K562 (cell line): ENCODE measurements around the gene TAF12.

Experiments used
- ARID2 ChIP-seq: fragments of 450-650 bp; IDR thresholded peaks from 2 replicates; pipeline ENCODE4 v1.6.1; 2017; ENCODE audit warnings: antibody characterized with exemption, mild to moderate bottlenecking
- CEBPB ChIP-seq: fragments of 450-650 bp; IDR thresholded peaks from 2 replicates; pipeline ENCODE4 v1.6.1; 2016; ENCODE audit warnings: missing genetic modification characterization, missing compliant biosample characterization
- CREBBP ChIP-seq: IDR thresholded peaks from one replicate; pipeline ENCODE4 v1.6.1; 2012; ENCODE audit warnings: low read depth, mild to moderate bottlenecking, control low read depth, inconsistent platforms, low read length
- FOXA1 ChIP-seq: fragments of 450-650 bp; IDR thresholded peaks from 2 replicates; pipeline ENCODE4 v1.6.1; 2016; ENCODE audit warnings: mild to moderate bottlenecking, borderline replicate concordance
- FOXJ3 ChIP-seq: sonication (generic); formaldehyde crosslinking; IDR thresholded peaks from 2 replicates; pipeline ENCODE4 v1.4.0; 2020; ENCODE audit warnings: mild to moderate bottlenecking, missing genetic modification reagents
- MAX ChIP-seq: sonication (generic); formaldehyde crosslinking; IDR thresholded peaks from 2 replicates; pipeline ENCODE4 v1.9.0; 2022; ENCODE audit warnings: mild to moderate bottlenecking, missing genetic modification reagents
- PCBP1 ChIP-seq: fragments of 200-400 bp; formaldehyde crosslinking; IDR thresholded peaks from 2 replicates; pipeline ENCODE4 v1.6.1; 2018; ENCODE audit warnings: mild to moderate bottlenecking, low read depth, low read length; ENCODE audit not compliant: poor library complexity, severe bottlenecking
- TCF7 ChIP-seq: sonication (generic); IDR thresholded peaks from 2 replicates; pipeline ENCODE4 v1.6.1; 2016; ENCODE audit warnings: antibody characterized with exemption, borderline replicate concordance
- THAP7 ChIP-seq: fragments of 250-450 bp; sonication (Bioruptor Pico); IDR thresholded peaks from 2 replicates; pipeline ENCODE4 v1.5.0; 2021
- USF1 ChIP-seq: sonication (generic); formaldehyde crosslinking; IDR thresholded peaks from 2 replicates; pipeline ENCODE4 v1.9.0; 2022; ENCODE audit warnings: mild to moderate bottlenecking, missing genetic modification reagents
- XRCC4 ChIP-seq: IDR thresholded peaks from one replicate; pipeline ENCODE4 v1.6.1; 2011; ENCODE audit not compliant: insufficient read depth, insufficient read length; ENCODE audit errors: extremely low read depth
- TF ChIP-seq, protein P1 (sequence below): fragments of 250-450 bp; sonication (Bioruptor Pico); IDR thresholded peaks from 2 replicates; pipeline ENCODE4 v1.5.0; 2020; ENCODE audit warnings: mild to moderate bottlenecking, borderline replicate concordance

DNA sequence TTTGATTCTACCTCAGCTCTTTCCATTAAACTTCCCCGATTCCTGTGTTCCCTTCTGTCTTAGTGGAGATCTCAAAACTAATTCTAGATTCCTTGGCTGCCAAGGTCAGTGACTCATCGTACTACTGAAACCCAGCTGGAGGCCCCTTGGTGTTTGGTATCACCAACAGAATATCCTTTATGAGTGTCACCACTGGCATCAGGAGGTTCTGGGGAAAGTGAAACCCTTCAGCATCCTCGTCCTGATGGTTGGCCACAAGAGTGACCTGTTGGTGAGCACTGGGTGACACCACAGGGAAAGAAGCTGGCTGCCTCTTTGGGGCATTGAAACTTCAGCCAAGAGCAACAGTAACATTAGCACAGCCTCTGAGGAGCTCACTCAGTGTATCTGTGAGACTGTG is 41.2 kb downstream of the TAF12 start:
- TF ChIP-seq MAX (CRISPR knock-in tag): no peak
- TF ChIP-seq PCBP1: no peak
- TF ChIP-seq, protein P1, sequence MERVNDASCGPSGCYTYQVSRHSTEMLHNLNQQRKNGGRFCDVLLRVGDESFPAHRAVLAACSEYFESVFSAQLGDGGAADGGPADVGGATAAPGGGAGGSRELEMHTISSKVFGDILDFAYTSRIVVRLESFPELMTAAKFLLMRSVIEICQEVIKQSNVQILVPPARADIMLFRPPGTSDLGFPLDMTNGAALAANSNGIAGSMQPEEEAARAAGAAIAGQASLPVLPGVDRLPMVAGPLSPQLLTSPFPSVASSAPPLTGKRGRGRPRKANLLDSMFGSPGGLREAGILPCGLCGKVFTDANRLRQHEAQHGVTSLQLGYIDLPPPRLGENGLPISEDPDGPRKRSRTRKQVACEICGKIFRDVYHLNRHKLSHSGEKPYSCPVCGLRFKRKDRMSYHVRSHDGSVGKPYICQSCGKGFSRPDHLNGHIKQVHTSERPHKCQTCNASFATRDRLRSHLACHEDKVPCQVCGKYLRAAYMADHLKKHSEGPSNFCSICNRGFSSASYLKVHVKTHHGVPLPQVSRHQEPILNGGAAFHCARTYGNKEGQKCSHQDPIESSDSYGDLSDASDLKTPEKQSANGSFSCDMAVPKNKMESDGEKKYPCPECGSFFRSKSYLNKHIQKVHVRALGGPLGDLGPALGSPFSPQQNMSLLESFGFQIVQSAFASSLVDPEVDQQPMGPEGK (CRISPR knock-in tag): no peak
- no peak for TF ChIP-seq THAP7
- no peak for TF ChIP-seq XRCC4
- TF ChIP-seq CEBPB (tag): no peak
- no peak for TF ChIP-seq FOXA1
- no peak for TF ChIP-seq FOXJ3 (CRISPR knock-in tag)
- TF ChIP-seq CREBBP: no peak
- TF ChIP-seq TCF7: no peak
- no peak for TF ChIP-seq USF1
- no peak for TF ChIP-seq ARID2
